Adrenal gland (tissue), 12 donors: Measurements from ENCODE around the gene FOXC2. TPM values are rescaled to one million over a fixed set of nuclear protein-coding genes. Genes with fewer than 3 reads are reported as not detected.

ENCODE experiments used
- DNase-seq, 7 donors: peaks; one replicate each; pipeline ENCODE4 v3.0.0-alpha.2; 2019 to 2020
- H3K27ac ChIP-seq, 5 donors: fragments of 200-600 bp; sonication (generic) in 4 of 5; 1 replicate in 3 of 5; 2 replicates in 2 of 5; pipeline versions ENCODE4 v1.5.1 to v1.8.0; 2016 to 2020; ENCODE audit warnings: mild to moderate bottlenecking in 1 of 5
- H3K27me3 ChIP-seq: fragments of 200-600 bp; 2 replicates; pipeline ENCODE4 v1.8.0; 2021
- H3K36me3 ChIP-seq, 2 donors: fragments of 200-600 bp; replicated peaks in 1 of 2; 1 replicate in 1 of 2; 2 replicates in 1 of 2; pipeline versions ENCODE4 v1.5.1 to v1.8.0; 2018 to 2022
- H3K4me1 ChIP-seq, 2 donors: fragments of 200-600 bp; replicated peaks in 1 of 2; 1 replicate in 1 of 2; 2 replicates in 1 of 2; pipeline versions ENCODE4 v1.5.1 to v1.8.0; 2018 to 2021
- H3K4me3 ChIP-seq, 4 donors: fragments of 200-600 bp; sonication (generic) in 3 of 4; one replicate each; pipeline ENCODE4 v1.5.1; 2016 to 2018
- H3K9me3 ChIP-seq, 3 donors: fragments of 200-600 bp; sonication (generic) in 1 of 3; replicated peaks in 1 of 3; 1 replicate in 2 of 3; 2 replicates in 1 of 3; pipeline versions ENCODE4 v1.5.1 to v1.8.0; 2016 to 2021
- CTCF ChIP-seq, 6 experiments: fragments of 450-650 bp in 4 of 6; fragments of 200-600 bp in 2 of 6; sonication (generic) in 1 of 6; IDR thresholded peaks; 1 replicate in 5 of 6; 2 replicates in 1 of 6; pipeline versions ENCODE4 v1.5.1 to v1.8.0; 2016 to 2021; ENCODE audit warnings: antibody characterized with exemption in 6 of 6, mild to moderate bottlenecking in 2 of 6, moderate library complexity in 1 of 6
- POLR2A ChIP-seq, 2 donors: fragments of 450-650 bp; IDR thresholded peaks; one replicate each; pipeline ENCODE4 v1.6.1; 2017; ENCODE audit warnings: antibody characterized with exemption in 2 of 2, mild to moderate bottlenecking in 2 of 2, moderate library complexity in 1 of 2
- WGBS, 4 donors: extraction: QIAGEN DNeasy Blood & Tissue Kit in 2 of 4; methylation state at CpG; one replicate each; pipeline versions ENCODE4 v1.1.5 to v1.1.7; 2013 to 2017; 5-methylcytosine and 5-hydroxymethylcytosine counted together
- intact Hi-C, 2 donors: fragments of 100-400 bp; cut with DNase I; formaldehyde crosslinking; loops; one replicate each; pipeline versions ENCODE4 v1.14.1 to v1.15.0; 2022 to 2023
- polyA plus RNA-seq, 3 donors: library from polyadenylated mRNA; stranded (reverse); fragments of 200-250 nt in 2 of 3; fragments of 350-450 nt in 1 of 3; fragmentation: Illumina TruSeq in 1 of 3; extraction: RNeasy Lipid Tissue Mini Kit (QIAGEN cat#74804) in 1 of 3; gene quantifications; one replicate each; pipeline ENCODE4 v1.2.3, GENCODE V29; 2013 to 2014
- total RNA-seq, 9 donors: library from RNA; depleted of rRNA in 4 of 9; stranded (reverse); fragments of >200 nt in 4 of 9; fragments of 120-200 nt in 1 of 9; fragmentation: NEBNext Ultra II Directional in 1 of 9; extraction: Animal tissue kit (Norgen Biotek cat#: 25700) in 1 of 9; gene quantifications; one replicate each; pipeline versions ENCODE4 v1.1.0 to v1.2.4, GENCODE V29; 2013 to 2023
- donor health status: healthy with polysubstance abuse.
- donor health status: Bipolar disorder and iron deficiency.
- donor health status: DM: yes; HTN: yes; CAD: no.
- donor health status: DM: no; HTN: no; CAD: no.
- donor health status: DM: no; HTN: no; CAD: no.
- donor health status: DM: yes; HTN: yes; CAD: no.

Gene FOXC2
- total and polyA plus RNA-seq, 12 donors: 0.39 to 4.8 (median 2.1) TPM

- Histone ChIP-seq H3K36me3 (no peaks in the 10 kb centered on the region), H3K27me3 (peaks cover 56% of the 10 kb centered on the region), H3K27ac (peak overlapping the region in 3 of 5 donors; percentile 53 to 78 (median 70)), H3K4me3 (peak overlapping the region in 1 of 4 donors; percentile 32), H3K9me3 (no peaks in the 10 kb centered on the region), H3K4me1 (no peaks in the 10 kb centered on the region)
- 12 to 36% (median 20%) methylated on average over 21 to 69 of the region's 69 CpGs for WGBS, 4 donors
- intact Hi-C loops: no loop called here
- peak in 1 of 7 donors; percentile 36 for DNase-seq
- TF ChIP-seq POLR2A (IDR thresholded peaks at IDR 0.05) (no peak), CTCF (IDR thresholded peaks at IDR 0.05) (no peak)
These were observed 12.8 kb downstream of the FOXC2 start for GRCh38 chr16:86579268-86580062.

GRCh38 chr16:86580063-86580790, 13.6 kb downstream of the FOXC2 start:
- intact Hi-C loops: no loop called here
- Histone ChIP-seq H3K4me3 (peak overlapping the region in 1 of 4 donors; percentile 32), H3K36me3 (no peaks in the 10 kb centered on the region), H3K4me1 (no peaks in the 10 kb centered on the region), H3K27me3 (peaks cover 49% of the 10 kb centered on the region), H3K9me3 (no peaks in the 10 kb centered on the region), H3K27ac (peak overlapping the region in 2 of 5 donors; percentile 70 to 78)
- TF ChIP-seq POLR2A (IDR thresholded peaks at IDR 0.05) (no peak), CTCF (IDR thresholded peaks at IDR 0.05) (no peak)
- 46 to 54% (median 47%) methylated on average over 9 to 19 of the region's 19 CpGs for WGBS, 4 donors
- peak in 1 of 7 donors; percentile 24 for DNase-seq

GRCh38 chr16:86580791-86581170, 14.2 kb downstream of the FOXC2 start:
- DNase-seq: no peak
- Histone ChIP-seq H3K9me3 (no peaks in the 10 kb centered on the region), H3K36me3 (no peaks in the 10 kb centered on the region), H3K27ac (peak overlapping the region in 2 of 5 donors; percentile 0 to 22), H3K27me3 (peaks cover 46% of the 10 kb centered on the region), H3K4me3 (no peak overlapping the region), H3K4me1 (peaks cover 0 to 4% of the 10 kb centered on the region in 2 donors)
- TF ChIP-seq POLR2A (IDR thresholded peaks at IDR 0.05): no peak
- intact Hi-C loops: no loop called here
- WGBS, 4 donors: 51 to 66% (median 60%) methylated on average over 9 of the region's 9 CpGs

GRCh38 chr16:86581458-86581857, 14.8 kb downstream of the FOXC2 start:
- intact Hi-C loops: no loop called here
- Histone ChIP-seq H3K4me3 (no peak overlapping the region), H3K9me3 (no peaks in the 10 kb centered on the region), H3K36me3 (no peaks in the 10 kb centered on the region), H3K27me3 (peaks cover 42% of the 10 kb centered on the region), H3K4me1 (peaks cover 0 to 4% of the 10 kb centered on the region in 2 donors), H3K27ac (peak overlapping the region in 1 of 5 donors; percentile 22)
- TF ChIP-seq CTCF (IDR thresholded peaks at IDR 0.05) (no peak), POLR2A (IDR thresholded peaks at IDR 0.05) (no peak)
- WGBS, 4 donors: 52 to 67% (median 59%) methylated on average over 4 of the region's 4 CpGs
- peak in 1 of 7 donors; percentile 44 for DNase-seq
